Measurements from ENCODE around the gene HLA-A. TPM values are rescaled to one million over a fixed set of nuclear protein-coding genes. Genes with fewer than 3 reads are reported as not detected.

HLA-A gene
- total and polyA plus RNA-seq, 7 experiments from 2014 or later = 1,540 to 3,318 (median 1,985) TPM

DNA sequence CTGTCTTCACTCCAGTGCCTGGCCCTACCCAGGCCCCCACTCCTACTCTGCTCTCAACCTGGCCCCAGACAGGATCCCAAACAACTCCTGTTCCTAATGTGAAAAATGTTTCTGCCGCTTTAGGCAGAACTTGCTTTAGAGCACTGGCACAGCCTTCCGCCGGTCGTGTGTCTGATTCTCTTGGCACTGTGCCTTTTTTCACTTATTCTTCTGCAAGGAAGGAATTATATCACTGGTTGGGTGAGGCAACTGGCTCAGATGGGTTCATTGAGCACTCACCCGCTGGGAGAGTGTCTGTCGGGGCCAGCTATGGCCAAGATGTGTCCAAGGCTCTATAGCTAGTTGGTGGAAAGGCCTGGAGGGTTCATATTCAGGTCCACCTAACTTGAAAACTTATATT is 33.6 kb upstream of the HLA-A start:
- Mint-ChIP-seq H3K27ac (no peak overlapping the region), H3K36me3 (no peaks in the 10 kb centered on the region), H3K27me3 (peaks cover 0 to 29% (median 14%) of the 10 kb centered on the region in 5 donors), H3K9me3 (peaks cover 0 to 2% (median 0%) of the 10 kb centered on the region in 11 donors), H3K4me3 (no peak overlapping the region), H3K4me1 (peaks cover 0 to 3% (median 0%) of the 10 kb centered on the region in 7 donors)
- ChIA-PET POLR2A (no interaction called here), CTCF (no interaction called here)
- Histone ChIP-seq H3K36me3 (ENCODE audit: control insufficient read depth in 2 of 3, insufficient read depth in 3 of 3, low read length in 3 of 3) (no peaks in the 10 kb centered on the region), H3K4me3 (ENCODE audit: low read length) (no peak overlapping the region), H3K4me1 (ENCODE audit: control insufficient read depth in 2 of 2, insufficient read depth in 2 of 2, low read length in 2 of 2) (no peaks in the 10 kb centered on the region), H3K27me3 (ENCODE audit: control insufficient read depth in 2 of 2, insufficient read depth in 2 of 2, low read length in 2 of 2) (no peaks in the 10 kb centered on the region), H3K27ac (ENCODE audit: low read depth, low read length) (no peak overlapping the region), H3K9me3 (ENCODE audit: control insufficient read depth in 2 of 3, low read length in 3 of 3) (no peaks in the 10 kb centered on the region)
- DNase-seq (no peak), ATAC-seq (no peak)
- intact Hi-C loops (cut with micrococcal nuclease) = no loop called here

DNA sequence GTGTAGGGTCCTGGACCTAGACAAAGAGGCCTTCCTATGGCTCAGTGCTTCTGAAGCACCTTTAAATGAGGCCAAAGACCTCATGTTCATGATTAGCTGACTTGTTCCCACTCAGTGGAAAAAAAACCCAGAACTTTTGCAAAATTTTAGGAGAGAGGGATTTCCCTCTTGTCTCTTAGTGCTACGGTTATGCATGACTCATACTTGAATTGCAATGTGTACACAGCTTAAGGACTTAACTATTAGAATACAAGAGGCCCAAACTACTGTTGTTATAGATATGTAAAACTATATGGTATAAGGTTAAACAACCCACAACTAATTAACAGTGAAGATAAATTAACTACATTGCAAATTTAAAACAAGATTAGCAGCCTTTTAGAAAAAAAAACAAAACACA is 32.3 kb upstream of the HLA-A start:
- Mint-ChIP-seq H3K4me3 (no peak overlapping the region), H3K27ac (no peak overlapping the region), H3K27me3 (peaks cover 0 to 20% (median 14%) of the 10 kb centered on the region in 5 donors), H3K4me1 (peaks cover 0 to 13% (median 0%) of the 10 kb centered on the region in 7 donors), H3K9me3 (peaks cover 0 to 2% (median 0%) of the 10 kb centered on the region in 11 donors), H3K36me3 (no peaks in the 10 kb centered on the region)
- ChIA-PET CTCF (no interaction called here), POLR2A (no interaction called here)
- intact Hi-C loops (cut with micrococcal nuclease) = no loop called here
- H3K4me1 ChIP-seq (ENCODE audit: control insufficient read depth in 2 of 2, insufficient read depth in 2 of 2, low read length in 2 of 2) = no peaks in the 10 kb centered on the region
- no peaks in the 10 kb centered on the region for H3K27me3 ChIP-seq (ENCODE audit: control insufficient read depth in 2 of 2, insufficient read depth in 2 of 2, low read length in 2 of 2)
- no peaks in the 10 kb centered on the region for H3K36me3 ChIP-seq (ENCODE audit: control insufficient read depth in 2 of 3, insufficient read depth in 3 of 3, low read length in 3 of 3)
- DNase-seq = no peak
- ATAC-seq = no peak
- H3K27ac ChIP-seq (ENCODE audit: low read depth, low read length) = no peak overlapping the region
- H3K4me3 ChIP-seq (ENCODE audit: low read length) = no peak overlapping the region
- H3K9me3 ChIP-seq (ENCODE audit: control insufficient read depth in 2 of 3, low read length in 3 of 3) = no peaks in the 10 kb centered on the region

DNA sequence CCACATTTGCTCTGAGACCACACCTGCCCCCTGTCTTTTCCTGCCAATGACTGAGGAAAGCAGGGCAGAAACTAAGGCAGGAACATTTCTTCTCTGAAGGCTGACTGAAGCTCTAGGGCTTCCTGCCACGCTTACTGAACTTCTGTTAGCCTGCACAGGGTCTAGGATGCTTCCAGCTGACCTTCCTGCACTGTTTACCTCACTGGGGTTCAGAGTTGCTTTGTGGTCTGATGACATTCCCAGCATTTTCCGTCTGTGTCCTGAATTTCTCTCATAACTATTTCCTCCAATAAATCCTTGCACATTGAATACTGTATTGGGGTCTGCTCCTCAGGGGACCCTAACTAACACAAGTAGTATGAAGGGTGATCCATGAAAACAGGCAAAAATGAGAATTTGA is 29.5 kb upstream of the HLA-A start:
- intact Hi-C loops (cut with micrococcal nuclease) = no loop called here
- Mint-ChIP-seq H3K4me3 (no peak overlapping the region), H3K9me3 (peaks cover 0 to 2% (median 0%) of the 10 kb centered on the region in 11 donors), H3K36me3 (no peaks in the 10 kb centered on the region), H3K27ac (no peak overlapping the region), H3K4me1 (peaks cover 0 to 12% (median 0%) of the 10 kb centered on the region in 7 donors), H3K27me3 (peaks cover 0 to 15% (median 5%) of the 10 kb centered on the region in 5 donors)
- no peaks in the 10 kb centered on the region for H3K9me3 ChIP-seq (ENCODE audit: control insufficient read depth in 2 of 3, low read length in 3 of 3)
- DNase-seq (no peak), ATAC-seq (no peak)
- ChIA-PET POLR2A (no interaction called here), CTCF (interaction anchor here (0.8 to 0.9 kb wide), 2 partner anchors 55 to 63 kb away, joined by 3 to 4 read pairs; no protein-coding TSS in a partner anchor)
- no peak overlapping the region for H3K27ac ChIP-seq (ENCODE audit: low read depth, low read length)
- no peaks in the 10 kb centered on the region for H3K4me1 ChIP-seq (ENCODE audit: control insufficient read depth in 2 of 2, insufficient read depth in 2 of 2, low read length in 2 of 2)
- no peaks in the 10 kb centered on the region for H3K27me3 ChIP-seq (ENCODE audit: control insufficient read depth in 2 of 2, insufficient read depth in 2 of 2, low read length in 2 of 2)
- H3K36me3 ChIP-seq (ENCODE audit: control insufficient read depth in 2 of 3, insufficient read depth in 3 of 3, low read length in 3 of 3) = no peaks in the 10 kb centered on the region
- H3K4me3 ChIP-seq (ENCODE audit: low read length) = no peak overlapping the region

DNA sequence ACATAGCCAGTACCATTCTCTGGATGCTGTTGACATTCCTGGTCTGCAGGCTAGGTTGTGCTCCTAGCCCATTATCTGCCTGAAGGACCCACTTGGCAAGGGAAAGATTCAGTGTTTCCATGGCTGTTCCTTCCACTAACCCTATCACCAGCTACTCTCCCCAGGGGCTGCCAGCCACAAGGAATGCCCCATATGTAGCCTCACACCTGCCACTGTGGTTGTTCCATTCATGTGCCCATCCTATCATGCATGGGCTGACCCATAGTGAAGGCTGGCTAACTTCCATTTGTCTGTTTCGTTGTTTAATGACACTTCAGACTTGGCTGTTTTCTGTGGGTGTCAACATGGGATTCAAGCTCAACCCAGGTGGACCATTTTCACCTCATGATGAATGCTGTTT is 25.6 kb upstream of the HLA-A start:
- Histone ChIP-seq H3K27ac (ENCODE audit: low read depth, low read length) (no peak overlapping the region), H3K36me3 (ENCODE audit: control insufficient read depth in 2 of 3, insufficient read depth in 3 of 3, low read length in 3 of 3) (no peaks in the 10 kb centered on the region), H3K9me3 (ENCODE audit: control insufficient read depth in 2 of 3, low read length in 3 of 3) (no peaks in the 10 kb centered on the region), H3K4me1 (ENCODE audit: control insufficient read depth in 2 of 2, insufficient read depth in 2 of 2, low read length in 2 of 2) (no peaks in the 10 kb centered on the region), H3K4me3 (ENCODE audit: low read length) (no peak overlapping the region), H3K27me3 (ENCODE audit: control insufficient read depth in 2 of 2, insufficient read depth in 2 of 2, low read length in 2 of 2) (no peaks in the 10 kb centered on the region)
- POLR2A ChIA-PET = interaction anchor here (0.6 kb wide), 1 partner anchor 1762 kb away, joined by 3 read pairs; no protein-coding TSS in a partner anchor
- CTCF ChIA-PET = no interaction called here
- Mint-ChIP-seq H3K27ac (no peak overlapping the region), H3K27me3 (peaks cover 0 to 37% (median 6%) of the 10 kb centered on the region in 5 donors), H3K9me3 (peaks cover 0 to 3% (median 0%) of the 10 kb centered on the region in 11 donors), H3K36me3 (peaks cover 0 to 3% (median 0%) of the 10 kb centered on the region in 5 donors), H3K4me3 (no peak overlapping the region), H3K4me1 (peaks cover 0 to 15% (median 0%) of the 10 kb centered on the region in 7 donors)
- DNase-seq (no peak), ATAC-seq (no peak)
- intact Hi-C loops (cut with micrococcal nuclease) = no loop called here

DNA sequence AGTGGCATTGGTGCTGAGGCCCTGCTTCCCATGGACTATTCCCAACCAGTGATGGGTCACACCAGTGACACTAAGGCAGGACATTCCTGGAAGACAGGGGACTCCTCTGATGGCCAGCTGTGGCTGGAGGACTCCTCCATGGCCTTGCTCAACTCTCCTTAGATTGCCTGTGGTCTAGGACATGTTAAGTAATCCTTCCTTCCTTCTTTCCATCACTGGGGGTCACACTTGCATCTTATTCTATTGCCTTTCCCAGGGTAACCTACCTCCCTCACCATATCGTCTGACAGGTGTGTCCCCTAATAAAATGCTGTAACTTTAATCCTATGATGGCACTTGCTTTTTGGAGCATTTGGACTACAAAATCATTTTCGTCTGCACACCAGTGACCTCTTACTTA is 24.5 kb upstream of the HLA-A start:
- POLR2A ChIA-PET = no interaction called here
- Mint-ChIP-seq H3K27ac (no peak overlapping the region), H3K27me3 (peaks cover 0 to 35% (median 0%) of the 10 kb centered on the region in 5 donors), H3K36me3 (peaks cover 0 to 4% (median 0%) of the 10 kb centered on the region in 5 donors), H3K4me1 (peaks cover 0 to 15% (median 0%) of the 10 kb centered on the region in 7 donors), H3K4me3 (no peak overlapping the region), H3K9me3 (peaks cover 0 to 5% (median 0%) of the 10 kb centered on the region in 11 donors)
- intact Hi-C loops (cut with micrococcal nuclease) = loop anchor here in 1 of 2 donors (1.0 to 2.0 kb wide), 3 partner anchors 49 to 95 kb away; no protein-coding TSS in a partner anchor
- no peak for DNase-seq
- Histone ChIP-seq H3K27ac (ENCODE audit: low read depth, low read length) (no peak overlapping the region), H3K4me3 (ENCODE audit: low read length) (no peak overlapping the region), H3K36me3 (ENCODE audit: control insufficient read depth in 2 of 3, insufficient read depth in 3 of 3, low read length in 3 of 3) (no peaks in the 10 kb centered on the region), H3K9me3 (ENCODE audit: control insufficient read depth in 2 of 3, low read length in 3 of 3) (no peaks in the 10 kb centered on the region), H3K4me1 (ENCODE audit: control insufficient read depth in 2 of 2, insufficient read depth in 2 of 2, low read length in 2 of 2) (no peaks in the 10 kb centered on the region), H3K27me3 (ENCODE audit: control insufficient read depth in 2 of 2, insufficient read depth in 2 of 2, low read length in 2 of 2) (no peaks in the 10 kb centered on the region)
- CTCF ChIA-PET = no interaction called here
- no peak for ATAC-seq

DNA sequence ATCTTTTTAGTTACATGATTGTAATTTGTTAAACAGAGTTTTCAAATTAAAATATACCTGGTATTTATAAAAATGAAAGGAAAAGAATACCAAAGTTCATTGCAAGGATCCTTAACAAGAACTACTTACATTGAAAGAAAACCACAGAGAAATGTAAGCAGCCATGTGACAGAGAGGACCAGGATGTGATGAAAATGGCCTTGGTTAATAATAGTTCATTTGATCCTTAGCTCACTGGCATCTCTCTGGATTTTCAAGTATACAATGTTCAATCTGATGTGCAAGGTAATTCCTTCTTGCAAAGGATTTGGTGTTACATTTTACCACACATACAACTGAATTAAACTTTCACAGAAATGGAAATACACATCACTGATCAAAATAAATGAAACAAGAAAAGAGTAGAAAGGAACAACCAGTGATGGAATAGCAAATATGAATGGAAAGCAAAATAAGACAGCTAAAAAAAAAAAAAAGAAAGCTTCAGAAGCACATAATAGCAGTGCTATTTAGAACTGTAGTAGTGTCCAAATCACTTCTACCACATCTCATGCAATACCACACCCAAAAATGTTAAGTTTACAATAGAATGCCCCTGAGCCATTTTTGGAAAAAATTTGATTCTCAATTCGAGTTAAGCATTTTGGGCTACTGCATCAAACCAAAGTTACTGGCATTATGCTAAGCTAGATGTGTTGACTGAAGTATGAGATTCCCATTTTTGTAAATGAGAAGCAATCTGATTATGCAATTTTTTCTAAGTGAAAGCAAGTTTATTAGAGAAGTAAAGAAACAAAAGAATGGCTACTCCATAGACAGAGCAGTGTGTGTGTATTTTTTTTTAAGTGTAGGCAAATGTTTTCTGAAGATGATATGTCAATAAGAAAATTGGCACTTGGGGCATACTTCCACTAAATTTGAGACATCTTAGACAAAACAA is 22.6 kb upstream of the HLA-A start:
- Histone ChIP-seq H3K27ac (ENCODE audit: low read depth, low read length) (no peak overlapping the region), H3K4me3 (ENCODE audit: low read length) (no peak overlapping the region), H3K27me3 (ENCODE audit: control insufficient read depth in 2 of 2, insufficient read depth in 2 of 2, low read length in 2 of 2) (no peaks in the 10 kb centered on the region), H3K9me3 (ENCODE audit: control insufficient read depth in 2 of 3, low read length in 3 of 3) (no peaks in the 10 kb centered on the region), H3K36me3 (ENCODE audit: control insufficient read depth in 2 of 3, insufficient read depth in 3 of 3, low read length in 3 of 3) (no peaks in the 10 kb centered on the region), H3K4me1 (ENCODE audit: control insufficient read depth in 2 of 2, insufficient read depth in 2 of 2, low read length in 2 of 2) (no peaks in the 10 kb centered on the region)
- peaks cover 0 to 17% (median 0%) of the 10 kb centered on the region in 7 donors for H3K4me1 Mint-ChIP-seq
- H3K27me3 Mint-ChIP-seq = peaks cover 0 to 35% (median 0%) of the 10 kb centered on the region in 5 donors
- no peak for ATAC-seq
- ChIA-PET CTCF (interaction anchor here (1.4 kb wide), 1 partner anchor 55 kb away, joined by 3 read pairs; no protein-coding TSS in a partner anchor), POLR2A (interaction anchor here (0.6 to 1.7 kb wide), 3 partner anchors 35 to 410 kb away, joined by 3 to 8 read pairs (median 3); no protein-coding TSS in a partner anchor)
- H3K9me3 Mint-ChIP-seq = peaks cover 0 to 5% (median 0%) of the 10 kb centered on the region in 11 donors
- DNase-seq = no peak
- no peak overlapping the region for H3K4me3 Mint-ChIP-seq
- no peak overlapping the region for H3K27ac Mint-ChIP-seq
- H3K36me3 Mint-ChIP-seq = peaks cover 0 to 5% (median 0%) of the 10 kb centered on the region in 5 donors
- intact Hi-C loops (cut with micrococcal nuclease) = loop anchor here in 1 of 2 donors (2.0 kb wide), 1 partner anchor 71 kb away; no protein-coding TSS in a partner anchor
